Right cardiac atrium (tissue), 5 donors: ENCODE results near the gene DPYSL3. TPM values are rescaled to one million over a fixed set of nuclear protein-coding genes. Genes with fewer than 3 reads are reported as not detected.

Source experiments
- ATAC-seq, 2 donors: fragments of 200-7000 bp; cut with Tn5 transposase; one replicate each; pipeline versions ENCODE4 v1.8.0 to v1.9.1; 2020; ENCODE audit warnings: moderate library complexity in 2 of 2, mild to moderate bottlenecking in 1 of 2
- DNase-seq, 3 donors: peaks; one replicate each; pipeline ENCODE4 v3.0.0-alpha.2; 2020
- H3K27ac ChIP-seq: one replicate; pipeline ENCODE4 v1.5.1; 2013; ENCODE audit warnings: mild to moderate bottlenecking, low read length, control low read depth, moderate library complexity
- H3K27me3 ChIP-seq: one replicate; pipeline ENCODE4 v1.6.1; 2013; ENCODE audit not compliant: control insufficient read depth, insufficient read depth
- H3K4me1 ChIP-seq: one replicate; pipeline ENCODE4 v1.6.1; 2013; ENCODE audit warnings: low read length; ENCODE audit not compliant: control insufficient read depth, insufficient read depth
- H3K4me3 ChIP-seq: one replicate; pipeline ENCODE4 v1.5.1; 2013; ENCODE audit warnings: low read length, control low read depth
- H3K9me3 ChIP-seq: one replicate; pipeline ENCODE4 v1.6.1; 2013; ENCODE audit warnings: low read length; ENCODE audit not compliant: control insufficient read depth
- WGBS: extraction: QIAGEN DNeasy Blood & Tissue Kit; methylation state at CpG from one replicate; pipeline ENCODE4 v1.1.7; 2013; 5-methylcytosine and 5-hydroxymethylcytosine counted together
- intact Hi-C, 4 donors: fragments of 100-400 bp; cut with DNase I; formaldehyde crosslinking; loops; one replicate each; pipeline versions ENCODE4 v1.11.0 to v1.14.0; 2022 to 2023
- polyA plus RNA-seq: library from polyadenylated mRNA; stranded (reverse); fragments of 200-250 nt; gene quantifications from one replicate; pipeline ENCODE4 v1.2.3, GENCODE V29; 2013
- total RNA-seq, 4 donors: library from RNA; stranded (reverse); fragmentation: NEBNext Ultra II Directional; extraction: Animal tissue kit (Norgen Biotek cat#: 25700); gene quantifications; one replicate each; pipeline ENCODE4 v1.2.1, GENCODE V29; 2021
- donor health status: healthy with polysubstance abuse.
- donor health status: DM: no; HTN: yes; CAD: no.
- donor health status: DM: no; HTN: no; CAD: no.
- donor health status: DM: no; HTN: yes; CAD: no; lungs with severe emphysema.
- donor health status: DM: yes; HTN: yes; CAD: no.

Gene DPYSL3
- total and polyA plus RNA-seq, 5 donors: 23.2 to 95.1 (median 47.3) TPM

DNA sequence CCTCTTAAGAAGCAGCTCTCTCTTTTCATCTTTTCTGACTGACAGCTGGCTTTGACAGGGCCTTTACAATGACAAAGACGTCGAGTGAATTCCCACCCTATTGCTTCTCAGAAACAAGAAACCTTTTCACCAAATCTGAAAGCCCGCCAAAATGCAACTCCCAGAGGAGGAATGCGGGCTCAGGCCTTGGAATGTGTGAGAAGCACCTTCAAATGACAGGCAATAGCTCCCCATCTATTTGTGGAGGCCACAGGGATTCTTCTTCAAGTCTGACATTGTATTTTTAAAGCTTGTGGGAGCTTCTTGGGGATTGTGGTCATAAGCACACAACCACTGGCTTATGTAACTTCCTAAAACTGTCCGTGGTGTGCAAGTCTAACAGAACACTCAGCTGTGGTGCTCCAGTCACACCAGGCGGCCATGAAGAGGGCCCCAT, 72.7 kb downstream of the DPYSL3 start:
- ATAC-seq: no peak
- H3K27ac ChIP-seq: no peak overlapping the region
- peaks cover 13% of the 10 kb centered on the region for H3K4me1 ChIP-seq
- no peaks in the 10 kb centered on the region for H3K9me3 ChIP-seq
- H3K27me3 ChIP-seq: no peaks in the 10 kb centered on the region
- DNase-seq: no peak
- no peak overlapping the region for H3K4me3 ChIP-seq
- intact Hi-C loops: no loop called here
- 56% methylated on average over 6 of the region's 6 CpGs for WGBS

DNA sequence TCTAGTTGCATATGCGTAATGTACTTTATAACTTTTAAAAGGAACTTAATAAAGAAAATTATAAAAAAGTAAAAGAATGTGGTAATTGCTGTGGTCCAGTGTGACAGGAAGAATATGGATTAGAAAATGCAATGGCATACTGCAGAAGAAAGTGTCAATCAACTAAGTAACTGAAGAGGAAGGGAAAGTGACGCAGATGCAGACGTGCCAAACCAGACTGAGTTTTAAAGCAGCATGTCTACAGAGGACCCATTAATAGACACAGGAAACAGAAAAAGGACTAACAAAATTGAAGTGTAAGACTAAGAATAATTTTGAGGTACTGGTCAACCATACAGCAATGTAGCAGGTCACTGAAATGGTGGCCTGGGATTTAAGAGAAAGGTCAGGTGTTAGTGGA, 73.3 kb downstream of the DPYSL3 start:
- ATAC-seq (no peak), DNase-seq (no peak)
- no peaks in the 10 kb centered on the region for H3K9me3 ChIP-seq
- intact Hi-C loops: no loop called here
- no peaks in the 10 kb centered on the region for H3K27me3 ChIP-seq
- 75% methylated on average over 3 of the region's 3 CpGs for WGBS
- no peak overlapping the region for H3K4me3 ChIP-seq
- peaks cover 17% of the 10 kb centered on the region for H3K4me1 ChIP-seq
- no peak overlapping the region for H3K27ac ChIP-seq

DNA sequence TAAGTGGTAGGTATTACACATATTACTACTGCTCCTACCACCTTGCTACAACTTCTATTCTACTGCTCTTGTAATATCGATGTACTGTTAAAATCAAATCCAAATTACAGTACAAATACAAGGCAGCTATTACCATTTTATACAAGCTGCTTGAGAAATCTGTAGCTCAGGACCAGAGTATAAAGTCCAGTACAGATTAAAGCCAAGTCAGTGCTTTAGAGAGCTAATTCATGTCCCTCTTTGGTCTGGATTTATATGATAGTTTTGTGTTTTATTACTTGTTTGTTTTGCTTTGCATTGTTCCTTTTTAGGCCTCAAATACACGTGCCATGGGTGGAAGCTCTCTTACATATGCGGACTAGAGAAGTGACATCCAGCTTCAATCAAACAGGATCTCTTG, 75.8 kb downstream of the DPYSL3 start:
- ATAC-seq (no peak), DNase-seq (no peak)
- no peak overlapping the region for H3K27ac ChIP-seq
- no peak overlapping the region for H3K4me3 ChIP-seq
- no peaks in the 10 kb centered on the region for H3K27me3 ChIP-seq
- intact Hi-C loops: no loop called here
- H3K4me1 ChIP-seq: peaks cover 17% of the 10 kb centered on the region
- WGBS: 66% methylated on average over 3 of the region's 3 CpGs
- no peaks in the 10 kb centered on the region for H3K9me3 ChIP-seq

DNA sequence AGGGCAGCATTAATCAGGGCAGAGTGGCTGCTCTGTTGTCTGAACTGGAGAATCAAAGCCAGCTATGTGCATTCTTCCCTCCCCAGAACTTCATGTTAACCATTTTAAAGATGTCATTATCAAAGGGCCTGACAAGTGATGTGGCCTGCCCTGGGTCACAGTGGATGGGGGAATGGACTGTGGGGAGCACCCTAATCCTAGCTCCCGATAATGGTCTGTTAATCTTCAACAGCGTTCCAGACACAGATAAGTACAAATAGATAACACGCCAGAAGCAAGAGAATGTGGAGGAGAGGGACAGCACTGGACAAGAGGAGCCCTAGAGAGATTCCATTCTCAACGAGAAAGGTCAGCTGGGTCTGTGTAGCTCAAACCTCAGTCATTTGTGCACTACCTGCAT, 77.5 kb downstream of the DPYSL3 start:
- no peaks in the 10 kb centered on the region for H3K9me3 ChIP-seq
- DNase-seq (no peak), ATAC-seq (no peak)
- intact Hi-C loops: no loop called here
- no peak overlapping the region for H3K4me3 ChIP-seq
- WGBS: 34% methylated on average over 4 of the region's 4 CpGs
- no peaks in the 10 kb centered on the region for H3K27me3 ChIP-seq
- peaks cover 20% of the 10 kb centered on the region for H3K4me1 ChIP-seq
- H3K27ac ChIP-seq: no peak overlapping the region

DNA sequence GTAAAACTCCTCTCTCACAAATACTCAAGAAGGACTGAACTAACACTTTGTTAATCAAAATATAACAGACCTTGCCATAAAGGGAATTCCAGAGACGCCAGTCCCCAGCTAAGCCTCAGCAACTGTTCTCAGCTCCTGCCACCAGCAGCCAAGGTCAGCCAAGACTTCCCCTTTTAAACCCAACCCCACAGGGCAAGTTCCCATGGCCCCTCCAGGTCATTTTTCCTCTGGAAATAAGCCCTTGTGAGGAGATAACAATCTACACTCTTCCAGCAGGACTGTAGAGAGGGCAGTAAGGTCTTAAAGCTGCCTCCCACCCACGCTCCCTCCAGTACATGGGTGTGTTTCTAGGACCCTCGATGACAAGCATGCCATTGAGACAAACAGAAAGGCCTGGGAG, 78.3 kb downstream of the DPYSL3 start:
- Histone ChIP-seq H3K27ac (no peak overlapping the region), H3K4me1 (peaks cover 16% of the 10 kb centered on the region), H3K27me3 (no peaks in the 10 kb centered on the region), H3K4me3 (no peak overlapping the region), H3K9me3 (no peaks in the 10 kb centered on the region)
- ATAC-seq (no peak), DNase-seq (no peak)
- 70% methylated on average over 3 of the region's 3 CpGs for WGBS
- intact Hi-C loops: no loop called here

DNA sequence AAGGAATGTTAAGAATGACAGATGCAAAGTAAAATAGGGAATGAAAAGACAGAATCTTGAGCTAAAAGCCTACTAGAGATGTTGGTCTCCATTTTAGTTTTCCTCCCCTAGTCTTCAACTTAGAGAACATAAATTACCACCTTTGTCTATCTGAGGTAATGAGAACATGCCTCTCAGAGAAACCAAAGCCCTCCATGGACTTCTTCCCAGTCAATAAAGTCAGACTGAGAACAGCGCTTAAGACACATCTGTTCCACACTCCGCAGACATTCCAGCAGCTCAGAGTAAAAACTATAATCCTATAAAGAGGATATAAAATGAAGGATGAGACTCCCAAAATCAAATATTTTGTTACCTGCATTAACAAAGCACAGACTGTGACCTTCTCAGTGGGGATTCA, 79.2 kb downstream of the DPYSL3 start:
- no peak for ATAC-seq
- no peaks in the 10 kb centered on the region for H3K27me3 ChIP-seq
- 92% methylated on average over 2 of the region's 2 CpGs for WGBS
- H3K4me3 ChIP-seq: no peak overlapping the region
- no peak overlapping the region for H3K27ac ChIP-seq
- intact Hi-C loops: no loop called here
- peaks cover 12% of the 10 kb centered on the region for H3K4me1 ChIP-seq
- no peaks in the 10 kb centered on the region for H3K9me3 ChIP-seq
- DNase-seq: no peak

DNA sequence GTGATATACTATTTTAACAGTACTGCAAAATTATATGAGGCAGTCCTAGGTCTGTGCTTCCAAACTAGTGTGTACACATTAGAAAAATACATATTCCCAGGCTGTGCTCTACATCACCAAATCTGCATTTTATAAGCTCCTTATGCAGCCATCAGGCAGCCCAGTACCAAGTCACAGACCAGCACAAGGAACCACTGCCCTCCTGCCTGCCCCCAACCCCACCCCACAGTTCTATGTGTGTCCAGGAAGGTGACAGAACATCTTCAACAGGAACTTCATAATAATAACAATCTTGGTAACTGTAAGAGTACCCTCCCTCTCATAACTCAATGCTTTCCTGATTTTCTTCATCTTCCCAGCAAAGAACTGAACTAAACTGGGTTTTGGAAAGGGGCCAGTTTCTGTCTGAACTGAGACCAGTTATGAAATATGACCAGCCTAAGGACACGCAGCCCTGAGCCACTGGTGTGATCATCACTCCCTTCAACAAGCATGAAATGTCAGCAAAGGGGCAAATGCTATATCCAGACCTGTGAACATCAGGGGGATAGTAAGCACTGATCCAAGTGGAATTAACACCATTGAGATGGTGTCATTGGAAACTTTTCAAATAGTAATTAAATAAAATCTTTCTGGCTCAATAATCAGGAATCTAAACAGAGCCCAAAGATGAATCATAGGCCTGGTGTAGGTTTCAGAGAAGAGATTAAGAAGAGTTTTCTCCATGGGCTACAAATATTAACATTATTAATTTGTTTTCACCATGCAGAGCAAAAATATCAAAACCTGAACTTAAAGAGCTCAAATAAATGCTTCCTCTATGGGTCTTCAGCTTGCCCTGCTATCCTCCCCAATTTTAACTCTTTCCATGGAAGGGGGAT, 82.1 kb downstream of the DPYSL3 start:
- ATAC-seq (peak; percentile 74 to 75), DNase-seq (peak in 2 of 3 donors; percentile 41 to 44)
- peaks cover 12% of the 10 kb centered on the region for H3K4me1 ChIP-seq
- no peak overlapping the region for H3K4me3 ChIP-seq
- peak overlapping the region; percentile 38 for H3K27ac ChIP-seq
- 35% methylated on average over 1 of the region's 1 CpG for WGBS
- H3K27me3 ChIP-seq: no peaks in the 10 kb centered on the region
- no peaks in the 10 kb centered on the region for H3K9me3 ChIP-seq
- intact Hi-C loops: no loop called here

DNA sequence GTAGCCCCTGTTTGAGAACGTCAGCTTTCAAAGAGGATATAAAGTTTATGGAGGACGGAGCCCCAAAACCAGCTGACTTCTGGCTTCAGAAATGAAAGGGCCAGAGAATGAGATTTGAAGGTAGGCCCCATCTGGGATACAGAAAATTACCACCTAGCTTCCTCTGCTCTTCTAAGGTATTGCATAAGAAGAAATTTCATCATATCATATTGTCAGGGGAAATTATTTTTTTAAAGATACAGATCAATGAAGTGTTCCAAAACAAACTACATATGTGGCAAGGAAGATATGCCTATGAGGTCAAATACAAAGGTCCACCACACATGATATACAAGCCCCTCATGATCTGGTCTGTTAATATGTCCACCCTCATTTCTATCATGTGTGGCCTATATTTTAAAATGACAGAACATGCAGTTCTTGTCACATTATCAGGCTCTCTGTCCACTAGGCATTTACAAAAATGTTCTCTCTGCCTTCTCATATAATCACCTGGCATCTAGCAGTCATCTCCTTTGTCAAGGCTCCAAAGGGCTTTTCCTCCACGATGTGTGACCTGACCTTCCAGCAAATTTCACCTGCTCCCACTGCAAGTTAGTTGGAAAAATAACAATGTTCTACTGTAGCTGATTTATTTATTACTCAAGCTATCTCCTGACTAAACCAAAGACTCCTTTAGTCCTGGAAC, 83.1 kb downstream of the DPYSL3 start:
- ATAC-seq (no peak), DNase-seq (no peak)
- Histone ChIP-seq H3K4me3 (no peak overlapping the region), H3K9me3 (no peaks in the 10 kb centered on the region), H3K4me1 (peaks cover 5% of the 10 kb centered on the region), H3K27me3 (no peaks in the 10 kb centered on the region), H3K27ac (no peak overlapping the region)
- WGBS: 77% methylated on average over 3 of the region's 3 CpGs
- intact Hi-C loops: no loop called here

DNA sequence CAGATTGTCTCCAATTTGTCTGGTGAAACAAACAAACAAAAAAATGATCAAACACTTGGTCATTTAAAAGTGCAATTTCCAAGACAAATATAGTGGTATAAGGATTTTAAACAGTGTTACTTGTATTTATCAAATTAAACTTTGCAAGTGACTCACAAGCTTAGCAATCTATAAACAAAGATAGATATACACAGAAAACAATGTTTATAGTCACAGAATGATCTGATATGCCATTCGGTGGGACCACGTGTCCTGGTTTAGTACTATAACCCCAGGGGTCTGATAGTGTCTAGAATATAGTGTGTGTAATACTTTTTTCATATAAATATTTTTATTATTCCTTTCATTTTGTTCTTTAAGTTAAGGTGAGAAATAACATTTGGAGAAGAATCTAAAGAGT, 91.3 kb downstream of the DPYSL3 start:
- ATAC-seq (no peak), DNase-seq (no peak)
- intact Hi-C loops: no loop called here
- no peak overlapping the region for H3K27ac ChIP-seq
- WGBS: 69% methylated on average over 2 of the region's 2 CpGs
- peaks cover 2% of the 10 kb centered on the region for H3K4me1 ChIP-seq
- no peak overlapping the region for H3K4me3 ChIP-seq
- H3K9me3 ChIP-seq: no peaks in the 10 kb centered on the region
- no peaks in the 10 kb centered on the region for H3K27me3 ChIP-seq

DNA sequence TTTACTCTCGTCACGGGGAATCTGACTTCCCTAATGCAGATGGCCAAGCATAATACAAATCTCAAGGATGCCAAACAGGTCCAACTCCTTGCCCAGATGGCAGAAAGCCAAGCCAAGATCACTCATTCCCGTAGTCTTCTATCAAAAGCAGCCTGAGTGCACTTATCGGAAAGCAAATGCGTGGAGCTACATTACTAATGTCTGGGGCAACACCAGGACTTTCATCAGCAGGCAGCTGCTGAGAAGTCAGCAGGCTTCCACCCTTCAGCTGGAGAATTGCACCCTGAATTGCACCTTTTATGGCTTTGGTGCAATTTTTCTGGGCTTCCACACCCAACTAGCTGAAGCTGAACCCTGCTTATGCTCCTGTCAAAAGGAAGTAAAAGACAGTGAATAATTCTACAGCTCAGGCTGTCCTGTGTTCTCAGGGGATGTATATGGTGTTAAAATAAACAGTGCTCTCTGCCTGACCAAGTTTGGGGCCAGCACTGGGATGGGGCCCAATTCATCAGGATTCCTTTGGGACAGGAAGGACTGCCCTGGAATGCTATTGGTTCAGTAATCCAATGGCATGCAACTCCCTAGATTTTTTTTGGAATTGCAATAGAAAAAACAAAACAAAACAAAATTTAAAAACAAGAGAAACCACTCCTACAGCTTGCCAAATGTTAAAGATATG, 92.6 kb downstream of the DPYSL3 start:
- intact Hi-C loops: no loop called here
- WGBS: 38% methylated on average over 5 of the region's 5 CpGs
- H3K9me3 ChIP-seq: no peaks in the 10 kb centered on the region
- H3K4me1 ChIP-seq: peaks cover 2% of the 10 kb centered on the region
- H3K27me3 ChIP-seq: no peaks in the 10 kb centered on the region
- no peak overlapping the region for H3K4me3 ChIP-seq
- ATAC-seq (peak; percentile 88 to 93), DNase-seq (peak; percentile 64 to 83 (median 81))
- H3K27ac ChIP-seq: no peak overlapping the region

DNA sequence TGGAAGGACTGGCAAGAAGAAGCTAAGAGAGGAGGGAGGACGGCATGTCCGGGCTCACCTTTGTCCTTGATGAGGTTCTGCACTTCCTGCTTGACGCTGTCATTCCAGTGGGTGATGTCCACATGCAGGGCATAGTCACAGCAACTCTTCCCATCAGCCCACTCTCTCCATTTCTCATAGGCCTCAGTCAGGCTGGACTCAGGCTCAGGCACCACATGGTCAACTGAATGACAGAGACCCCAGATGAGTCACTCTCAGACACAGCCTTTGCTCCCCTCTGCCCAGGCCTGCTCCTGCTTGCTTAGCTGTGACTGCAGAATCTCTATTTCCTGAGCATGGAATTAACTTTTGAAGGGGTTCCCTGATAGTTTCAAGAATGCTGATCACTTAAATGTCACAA, 94.2 kb downstream of the DPYSL3 start:
- ATAC-seq (no peak), DNase-seq (no peak)
- Histone ChIP-seq H3K9me3 (no peaks in the 10 kb centered on the region), H3K27me3 (no peaks in the 10 kb centered on the region), H3K4me3 (no peak overlapping the region), H3K27ac (no peak overlapping the region), H3K4me1 (peaks cover 4% of the 10 kb centered on the region)
- 82% methylated on average over 3 of the region's 3 CpGs for WGBS
- intact Hi-C loops: no loop called here
